Measurements from ENCODE around the gene PTPN5.
"Not testable (repeated sequence)": the region's sequence is repeated elsewhere in the genome, so short reads cannot be mapped to it uniquely, and the experiment has no call there.

Gene PTPN5

GRCh38 chr11:18706330-18707243 is 85.0 kb downstream of the PTPN5 start:
- DNase-seq, result peak; percentile 66 to 73

GRCh38 chr11:18705651-18706281 is 85.8 kb downstream of the PTPN5 start:
- DNase-seq, result peak; percentile 24 to 41

DNA sequence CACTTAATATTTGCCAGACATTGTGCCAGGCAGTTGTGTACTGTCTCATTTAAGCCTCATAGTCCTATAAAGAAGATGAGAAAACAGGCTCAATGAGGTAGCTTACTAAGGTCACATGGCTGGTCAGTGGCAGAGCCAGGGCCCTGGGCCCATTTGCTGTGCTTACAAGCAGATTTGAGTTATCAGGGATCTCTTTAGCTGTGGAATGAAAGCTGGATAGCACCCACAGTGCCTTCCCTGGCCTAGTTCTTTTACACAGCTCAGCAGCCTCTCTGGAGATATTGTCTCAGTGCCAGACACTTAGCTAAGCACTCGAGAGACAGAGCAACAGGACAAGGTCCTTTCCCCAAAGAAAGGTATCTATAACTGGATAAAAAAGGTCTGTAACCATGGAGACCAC is 86.9 kb downstream of the PTPN5 start:
- DNase-seq, result no peak

GRCh38 chr11:18704045-18704645 is 87.5 kb downstream of the PTPN5 start:
- DNase-seq, result no peak

- no peak for DNase-seq
Measured at GRCh38 chr11:18703001-18703763, 88.4 kb downstream of the PTPN5 start.

GRCh38 chr11:18701614-18702216 is 89.9 kb downstream of the PTPN5 start:
- no peak for DNase-seq

- DNase-seq, result no peak
Measured at GRCh38 chr11:18700872-18701271, 90.7 kb downstream of the PTPN5 start.

GRCh38 chr11:18700375-18700774 is 91.2 kb downstream of the PTPN5 start:
- no peak for DNase-seq

GRCh38 chr11:18699848-18700261 is 91.7 kb downstream of the PTPN5 start:
- DNase-seq, result no peak

- no peak for DNase-seq
Measured at GRCh38 chr11:18699269-18699596, 92.4 kb downstream of the PTPN5 start.

- DNase-seq, result peak; percentile 95
Measured at GRCh38 chr11:18698341-18699268, 93.0 kb downstream of the PTPN5 start, which contains the start of gene TMEM86A. TMEM86A (plus strand) TSS chr11:18698779; CDS start chr11:18698887, 108 bp downstream.

DNA sequence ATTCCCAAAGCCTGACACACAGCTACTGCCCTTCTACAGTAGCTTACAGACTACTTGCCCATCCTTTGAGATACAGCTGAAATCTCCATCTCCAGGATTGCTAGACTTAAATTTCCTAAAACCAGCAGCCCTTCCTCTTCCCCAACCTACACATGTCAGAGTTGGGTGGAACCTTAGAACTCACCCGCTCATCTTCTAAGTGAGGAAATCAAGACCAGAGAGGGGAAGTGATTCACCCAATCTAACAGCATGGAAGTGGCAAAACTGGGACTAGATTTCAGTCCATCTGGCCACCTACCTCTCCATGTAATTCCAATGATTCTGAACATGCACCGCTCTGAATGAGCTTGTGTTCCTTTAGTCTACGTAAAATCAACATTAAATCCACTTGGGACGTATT is 94.0 kb downstream of the PTPN5 start:
- no peak for DNase-seq

GRCh38 chr11:18696638-18697225 is 94.9 kb downstream of the PTPN5 start:
- DNase-seq, result no peak

GRCh38 chr11:18692941-18693760 is 98.4 kb downstream of the PTPN5 start:
- DNase-seq, result no peak

GRCh38 chr11:18691467-18692140 is 100.0 kb downstream of the PTPN5 start:
- DNase-seq, result not testable (repeated sequence)

DNA sequence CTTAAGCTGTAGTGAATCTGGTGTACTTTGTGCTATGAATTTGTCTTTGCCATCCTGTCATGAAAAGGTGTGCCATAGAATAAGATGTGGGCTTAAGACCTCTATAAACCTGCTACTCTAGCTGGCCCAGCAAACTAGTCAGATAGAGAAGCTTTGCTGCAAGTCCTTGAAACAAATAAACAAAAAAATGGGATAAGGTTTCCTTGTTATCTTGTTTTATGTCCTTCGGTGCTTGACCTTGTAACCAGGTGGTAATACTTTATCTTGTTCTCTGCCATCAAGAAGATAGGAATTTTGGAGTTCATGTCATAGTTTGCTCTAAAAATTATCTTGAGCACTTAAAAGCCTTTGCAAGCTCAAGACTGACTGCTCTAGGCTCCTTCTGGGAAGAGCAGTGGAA is 107.3 kb downstream of the PTPN5 start:
- no peak for DNase-seq

- DNase-seq, result no peak
Measured at GRCh38 chr11:18682466-18682865, 109.1 kb downstream of the PTPN5 start.

DNA sequence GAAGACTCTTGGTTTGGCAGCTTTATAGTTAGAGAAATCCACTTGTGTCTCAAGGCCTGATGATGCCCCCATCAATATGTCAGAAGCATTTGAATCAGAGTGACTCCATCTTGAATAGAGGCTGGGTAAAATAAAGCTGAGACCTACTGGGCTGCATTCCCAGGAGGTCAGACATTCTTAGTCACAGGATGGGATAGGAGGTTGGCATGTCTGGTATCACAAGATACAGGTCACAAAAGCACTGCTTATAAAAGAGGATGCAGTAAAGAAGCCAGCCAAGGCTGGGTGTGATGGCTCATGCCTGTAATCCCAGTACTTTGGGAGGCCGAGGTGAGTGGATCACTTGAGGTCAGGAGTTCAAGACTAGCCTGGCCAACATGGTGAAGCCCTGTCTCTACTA is 109.6 kb downstream of the PTPN5 start:
- not testable (repeated sequence) for DNase-seq

Data from CD4-positive, alpha-beta T cell treated with Interleukin-4 for 1 hour (primary cell).